GM12878 (cell line): ENCODE measurements around the gene HEXB. TPM values are rescaled to one million over a fixed set of nuclear protein-coding genes. Genes with fewer than 3 reads are reported as not detected.
A peak's percentile ranks its signal among the peaks of the same experiment; 100 is the strongest.

Experiments used
- ASH2L ChIP-seq: fragments of 300-600, 200-600 bp; sonication (generic); IDR thresholded peaks from 2 replicates; pipeline ENCODE4 v1.6.1; 2017; ENCODE audit warnings: low read depth, mild to moderate bottlenecking, borderline replicate concordance
- BCL11A ChIP-seq: IDR thresholded peaks from 2 replicates; pipeline ENCODE4 v1.6.1; 2011; ENCODE audit warnings: low read depth, low read length
- BHLHE40 ChIP-seq, 2 experiments: fragments of 450-650 bp in 1 of 2; IDR thresholded peaks; 2 replicates each; pipeline ENCODE4 v1.6.1; 2011 to 2017; ENCODE audit warnings: low read depth in 2 of 2, borderline replicate concordance in 1 of 2, improper control_type of control experiment in 1 of 2, low read length in 1 of 2, mild to moderate bottlenecking in 1 of 2
- CBX3 ChIP-seq: fragments of 200-600 bp; sonication (generic); IDR thresholded peaks from 2 replicates; pipeline ENCODE4 v1.6.1; 2016; ENCODE audit warnings: low read depth, borderline replicate concordance
- CEBPB ChIP-seq, 2 experiments: fragments of 150-350 bp in 1 of 2; IDR thresholded peaks; 2 replicates each; pipeline ENCODE4 v1.6.1; 2012 to 2014; ENCODE audit warnings: low read depth in 2 of 2, low read length in 2 of 2, borderline replicate concordance in 1 of 2, inconsistent platforms in 1 of 2
- CHD4 ChIP-seq: fragments of 200-600 bp; sonication (generic); IDR thresholded peaks from 2 replicates; pipeline ENCODE4 v1.6.1; 2016; ENCODE audit warnings: mild to moderate bottlenecking
- CREM ChIP-seq: IDR thresholded peaks from 2 replicates; pipeline ENCODE4 v1.6.1; 2014; ENCODE audit warnings: antibody characterized with exemption, low read depth
- EP300 ChIP-seq, 2 experiments: fragments of 150-350 bp in 1 of 2; IDR thresholded peaks; 2 replicates each; pipeline ENCODE4 v1.6.1; 2011 to 2012; ENCODE audit warnings: low read depth in 2 of 2, low read length in 2 of 2, borderline replicate concordance in 1 of 2, improper control_type of control experiment in 1 of 2, inconsistent platforms in 1 of 2; ENCODE audit not compliant: control insufficient read depth in 1 of 2
- JUND ChIP-seq: IDR thresholded peaks from 2 replicates; pipeline ENCODE4 v1.6.1; 2012; ENCODE audit warnings: low read depth, mild to moderate bottlenecking, low read length, improper control_type of control experiment, moderate library complexity
- KDM1A ChIP-seq: fragments of 200-600 bp; sonication (generic); IDR thresholded peaks from 2 replicates; pipeline ENCODE4 v1.6.1; 2016; ENCODE audit warnings: borderline replicate concordance
- KLF5 ChIP-seq: fragments of 450-650 bp; IDR thresholded peaks from 2 replicates; pipeline ENCODE4 v1.6.1; 2014; ENCODE audit warnings: mild to moderate bottlenecking; ENCODE audit not compliant: partially characterized antibody
- MTA3 ChIP-seq: IDR thresholded peaks from 2 replicates; pipeline ENCODE4 v1.6.1; 2012; ENCODE audit warnings: low read length, inconsistent platforms, borderline replicate concordance
- MYC ChIP-seq: IDR thresholded peaks from 2 replicates; pipeline ENCODE4 v1.6.1; 2011; ENCODE audit warnings: mild to moderate bottlenecking, low read length, moderate library complexity, inconsistent platforms; ENCODE audit not compliant: insufficient read depth, insufficient replicate concordance, insufficient read length, severe bottlenecking
- NR2C1 ChIP-seq: fragments of 450-650 bp; IDR thresholded peaks from 2 replicates; pipeline ENCODE4 v1.6.1; 2017; ENCODE audit warnings: antibody characterized with exemption, mild to moderate bottlenecking, moderate library complexity
- PAX5 ChIP-seq: IDR thresholded peaks from 2 replicates; pipeline ENCODE4 v1.6.1; 2011; ENCODE audit warnings: low read depth, low read length, borderline replicate concordance
- POLR2A ChIP-seq: IDR thresholded peaks from 2 replicates; pipeline ENCODE4 v1.6.1; 2011; ENCODE audit warnings: low read depth, mild to moderate bottlenecking, low read length
- REST ChIP-seq: IDR thresholded peaks from 2 replicates; pipeline ENCODE4 v1.6.1; 2012; ENCODE audit warnings: mild to moderate bottlenecking, low read depth, low read length
- RUNX3 ChIP-seq: IDR thresholded peaks from 2 replicates; pipeline ENCODE4 v1.6.1; 2012; ENCODE audit warnings: low read length, inconsistent platforms
- SIN3A ChIP-seq: IDR thresholded peaks from 2 replicates; pipeline ENCODE4 v1.6.1; 2012; ENCODE audit warnings: low read depth, low read length, improper control_type of control experiment
- SMARCA5 ChIP-seq: fragments of 450-650 bp; IDR thresholded peaks from 2 replicates; pipeline ENCODE4 v1.6.1; 2017; ENCODE audit warnings: mild to moderate bottlenecking
- SPI1 ChIP-seq: IDR thresholded peaks from 2 replicates; pipeline ENCODE4 v1.6.1; 2011; ENCODE audit warnings: low read depth, mild to moderate bottlenecking, low read length, moderate library complexity, borderline replicate concordance; ENCODE audit not compliant: insufficient read depth
- SRF ChIP-seq, 2 experiments: IDR thresholded peaks; 2 replicates each; pipeline ENCODE4 v1.6.1; 2011; ENCODE audit warnings: low read depth in 2 of 2, low read length in 2 of 2, mild to moderate bottlenecking in 1 of 2, moderate library complexity in 1 of 2
- STAT1 ChIP-seq: fragments of 450-650 bp; conservative IDR thresholded peaks from 2 replicates; pipeline ENCODE4 v1.6.1; 2014; ENCODE audit warnings: antibody characterized with exemption, mild to moderate bottlenecking
- STAT3 ChIP-seq: IDR thresholded peaks from 2 replicates; pipeline ENCODE4 v1.6.1; 2011; ENCODE audit warnings: low read depth, low read length, improper control_type of control experiment
- SUPT20H ChIP-seq: IDR thresholded peaks from 2 replicates; pipeline ENCODE4 v1.6.1; 2011; ENCODE audit warnings: low read depth, mild to moderate bottlenecking, low read length, moderate library complexity, borderline replicate concordance; ENCODE audit not compliant: control insufficient read depth
- ZSCAN29 ChIP-seq: fragments of 450-650 bp; IDR thresholded peaks from 2 replicates; pipeline ENCODE4 v1.6.1; 2017; ENCODE audit warnings: mild to moderate bottlenecking, moderate library complexity
- ZZZ3 ChIP-seq: IDR thresholded peaks from 2 replicates; pipeline ENCODE4 v1.6.1; 2011; ENCODE audit warnings: low read depth; ENCODE audit not compliant: control insufficient read depth, insufficient read length
- polyA plus RNA-seq, 11 experiments: library from polyadenylated mRNA; depleted of rRNA in 4 of 11; unstranded in 6 of 11; stranded (reverse) in 5 of 11; fragments of >200 nt; fragmentation: Nextera tagmentation in 4 of 11; fragmentation: Illumina TruSeq in 1 of 11; extraction: Ambion mirVana in 4 of 11; extraction: Trizol in 1 of 11; gene quantifications; 1 replicate in 1 of 11; 2 replicates in 10 of 11; pipeline versions ENCODE4 v1.2.1 to v1.2.3, GENCODE V29; 2011 to 2016; ENCODE audit warnings: inconsistent platforms in 2 of 11, missing spikeins in 2 of 11, low read depth in 1 of 11
- total RNA-seq, 4 experiments: library from RNA; depleted of rRNA in 3 of 4; stranded (reverse); fragments of >200 nt in 3 of 4; fragmentation: Illumina TruSeq in 1 of 4; extraction: Trizol in 1 of 4; gene quantifications; 2 replicates each; pipeline versions ENCODE4 v1.2.1 to v1.2.3, GENCODE V29; 2013 to 2021
- TF ChIP-seq, protein P1 (sequence below): IDR thresholded peaks from 2 replicates; pipeline ENCODE4 v1.6.1; 2011; ENCODE audit warnings: low read depth, low read length, improper control_type of control experiment, borderline replicate concordance

Gene HEXB
- total and polyA plus RNA-seq, 10 of the 15 experiments (the other 5 are each of a cell fraction or from before 2014, with no cell fraction given): 13.5 to 76.0 (median 42.6) TPM

GRCh38 chr5:74640954-74641734, 43.9 kb upstream of the HEXB start (continued):
- no peak for TF ChIP-seq POLR2A
- no peak for TF ChIP-seq KDM1A
- TF ChIP-seq SPI1: no peak
- no peak for TF ChIP-seq ZZZ3
- no peak for TF ChIP-seq ASH2L
- 0 out of 4 replicates have a peak, but pooled peaks of 1 of the 2 experiments have one; percentile 2 for TF ChIP-seq SRF (IDR thresholded peaks at IDR 0.05; ENCODE audit: low read depth in 2 of 2, low read length in 2 of 2)
- TF ChIP-seq BCL11A: no peak
- TF ChIP-seq RUNX3: no peak
- no peak for TF ChIP-seq CEBPB (IDR thresholded peaks at IDR 0.05; ENCODE audit: borderline replicate concordance in 1 of 2, low read depth in 2 of 2, low read length in 2 of 2)
- no peak for TF ChIP-seq CREM
- no peak for TF ChIP-seq STAT1
- TF ChIP-seq REST: no peak
- TF ChIP-seq CBX3: no peak
- TF ChIP-seq BHLHE40 (IDR thresholded peaks at IDR 0.05; ENCODE audit: borderline replicate concordance in 1 of 2, low read depth in 2 of 2, low read length in 1 of 2): no peak
- TF ChIP-seq CHD4: no peak
- TF ChIP-seq EP300 (IDR thresholded peaks at IDR 0.05; ENCODE audit: borderline replicate concordance in 1 of 2, control insufficient read depth in 1 of 2, low read depth in 2 of 2, low read length in 2 of 2): no peak
- TF ChIP-seq MYC: no peak
- peak; percentile 47; the same call in 1 of the 2 replicates for TF ChIP-seq ZSCAN29
- no peak for TF ChIP-seq SIN3A
- no peak for TF ChIP-seq NR2C1
- TF ChIP-seq MTA3: 0 out of 2 replicates have a peak, but pooled peaks have one; percentile 26
- no peak for TF ChIP-seq SMARCA5
- no peak for TF ChIP-seq PAX5
- TF ChIP-seq SUPT20H: no peak
- TF ChIP-seq, protein P1, sequence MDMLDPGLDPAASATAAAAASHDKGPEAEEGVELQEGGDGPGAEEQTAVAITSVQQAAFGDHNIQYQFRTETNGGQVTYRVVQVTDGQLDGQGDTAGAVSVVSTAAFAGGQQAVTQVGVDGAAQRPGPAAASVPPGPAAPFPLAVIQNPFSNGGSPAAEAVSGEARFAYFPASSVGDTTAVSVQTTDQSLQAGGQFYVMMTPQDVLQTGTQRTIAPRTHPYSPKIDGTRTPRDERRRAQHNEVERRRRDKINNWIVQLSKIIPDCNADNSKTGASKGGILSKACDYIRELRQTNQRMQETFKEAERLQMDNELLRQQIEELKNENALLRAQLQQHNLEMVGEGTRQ: peak; percentile 30
- no peak for TF ChIP-seq JUND
- TF ChIP-seq KLF5: no peak
- TF ChIP-seq STAT3: no peak
